Activated CD4-positive, alpha-beta T cell treated with anti-CD3 and anti-CD28 coated beads, Interleukin-10, Interleukin-2, amounts not matched to agents 100 ng/mL and 50 ng/mL, durations not matched to agents 16 hours and 8 hours (primary cell): ENCODE data around the gene ST8SIA3.

Experiments
- DNase-seq: peaks from one replicate; pipeline ENCODE4 v3.0.0-alpha.2; 2020

ST8SIA3 gene

DNA sequence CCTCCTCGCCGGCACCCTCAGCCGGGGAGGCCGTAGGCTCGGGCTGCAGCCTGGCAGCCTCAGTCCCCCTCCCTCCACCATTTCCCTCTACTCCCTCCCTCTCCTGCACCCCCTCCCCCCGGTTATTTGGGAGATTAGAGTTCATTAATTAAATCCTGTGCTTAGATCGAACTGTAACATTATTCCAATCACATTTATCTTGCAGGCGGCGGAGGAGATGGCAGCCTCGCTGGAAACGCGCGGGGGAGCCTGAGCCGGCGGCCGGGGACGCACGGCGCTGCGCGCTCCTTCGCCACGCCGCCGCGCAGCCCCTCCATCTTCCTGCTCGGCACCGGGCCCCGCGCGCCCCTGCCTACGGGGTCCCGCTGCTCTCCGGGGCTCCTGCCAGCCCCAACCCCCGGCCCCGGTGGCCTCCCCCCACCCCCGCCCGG lies at the start of gene ST8SIA3:
TSS of gene ST8SIA3 (plus strand) at position 287 of the 431 bp plus-strand sequence. CDS start 290 bp downstream, outside the sequence.
- DNase-seq = no peak

- DNase-seq = no peak
Observed at GRCh38 chr18:57311472-57311871, 40.9 kb upstream of the ST8SIA3 start.

DNA sequence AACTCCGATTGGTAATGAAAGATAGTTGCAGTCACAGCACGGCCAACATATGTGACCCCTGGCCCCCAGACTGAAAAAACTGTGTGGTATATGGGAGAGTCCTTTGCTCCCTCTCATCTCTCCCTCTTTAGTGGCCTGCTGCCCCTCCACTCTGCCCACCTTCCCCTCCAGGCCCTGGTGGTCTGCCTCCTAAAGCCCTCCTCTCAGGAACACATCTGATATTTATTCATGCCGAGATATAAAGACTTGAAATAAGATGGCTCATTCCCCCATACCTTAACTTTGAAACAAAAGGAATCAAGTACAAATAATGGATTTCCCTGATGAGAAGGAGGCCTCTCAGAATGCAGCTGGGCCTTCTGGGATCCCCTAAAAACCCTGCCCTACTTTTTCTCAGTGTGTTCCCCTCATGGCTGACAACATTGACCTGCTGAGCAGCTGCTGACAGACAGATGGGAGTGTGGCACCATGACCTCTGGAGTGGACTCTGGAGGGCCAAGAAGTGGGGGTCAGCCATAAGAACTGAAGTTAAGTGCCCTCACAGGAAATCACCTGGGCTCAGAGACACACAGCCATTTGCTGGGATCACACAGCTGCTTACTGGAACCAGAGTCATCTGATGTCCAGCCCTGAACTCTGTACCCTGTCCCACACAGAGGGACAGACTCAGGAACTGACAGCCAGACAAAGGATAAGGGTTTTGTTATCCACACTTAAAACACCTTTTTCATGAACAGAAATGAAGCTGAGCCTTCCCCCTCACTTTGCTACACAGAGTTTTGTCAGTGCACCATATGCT lies 39.8 kb upstream of the ST8SIA3 start:
- DNase-seq = no peak

- DNase-seq = no peak
Observed at GRCh38 chr18:57320603-57321002, 31.8 kb upstream of the ST8SIA3 start.

- no peak for DNase-seq
Observed at GRCh38 chr18:57325491-57326166, 26.7 kb upstream of the ST8SIA3 start.

GRCh38 chr18:57326718-57327323 lies 25.5 kb upstream of the ST8SIA3 start:
- DNase-seq = no peak

DNA sequence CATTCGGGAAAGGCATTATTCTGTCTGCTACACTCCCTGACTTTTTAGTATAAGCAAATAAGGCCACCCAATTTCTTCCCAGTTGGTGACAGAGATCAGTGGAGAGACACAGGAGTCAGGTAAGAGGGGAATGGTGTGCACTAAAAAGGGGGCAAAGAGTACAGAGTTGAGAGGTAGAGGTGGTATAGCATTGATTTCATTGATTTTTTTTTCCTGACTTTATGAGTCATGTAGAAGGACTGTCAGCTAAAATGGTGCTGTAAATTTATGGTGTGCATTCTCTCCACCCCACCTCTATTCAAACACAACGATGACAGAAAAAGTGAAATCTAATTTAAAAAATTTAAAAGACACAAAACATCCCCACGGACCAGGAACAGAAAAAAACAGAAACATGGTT lies 23.7 kb upstream of the ST8SIA3 start:
- no peak for DNase-seq

DNA sequence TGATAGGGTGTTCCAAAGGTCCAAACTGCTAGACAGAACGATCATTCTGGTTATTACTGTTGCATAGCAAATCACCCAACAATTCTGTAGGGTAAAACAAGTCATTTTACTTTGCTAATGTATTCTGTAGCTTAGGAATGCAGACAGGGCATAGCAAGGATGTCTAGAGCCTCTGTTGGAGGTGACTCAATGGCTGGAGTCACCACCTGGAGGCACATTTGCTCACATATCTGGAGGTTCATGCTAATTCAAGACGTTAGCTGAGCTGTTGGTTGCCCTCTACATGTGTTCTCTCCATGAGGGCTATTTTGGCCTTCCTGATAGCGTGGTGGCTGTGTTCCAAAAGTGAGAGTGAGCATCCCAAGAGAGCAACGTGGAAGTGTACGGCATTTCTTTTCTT lies 22.5 kb upstream of the ST8SIA3 start:
- DNase-seq = no peak

GRCh38 chr18:57331718-57332117 lies 20.6 kb upstream of the ST8SIA3 start:
- no peak for DNase-seq

- no peak for DNase-seq
Observed at GRCh38 chr18:57333940-57334339, 18.4 kb upstream of the ST8SIA3 start.

DNA sequence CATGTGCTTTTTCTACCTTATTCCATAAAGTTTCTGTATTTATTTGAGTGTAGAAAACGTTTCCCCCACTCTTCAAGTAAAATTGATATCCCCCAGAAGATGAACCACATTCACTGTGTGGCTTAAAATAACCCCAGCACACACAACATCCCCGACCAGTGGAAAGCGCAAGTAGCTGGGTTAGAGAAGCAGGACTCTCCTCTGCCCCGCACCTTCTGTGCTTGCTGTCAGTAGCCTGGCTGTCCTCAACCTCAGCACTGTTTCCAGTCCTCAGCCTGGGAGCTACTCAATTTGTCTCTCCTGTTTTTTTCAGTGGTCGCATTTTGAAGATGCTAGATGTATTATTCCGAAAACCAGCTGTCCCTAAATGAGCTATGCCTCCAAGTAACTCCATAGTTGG lies 18.0 kb upstream of the ST8SIA3 start:
- no peak for DNase-seq

- no peak for DNase-seq
Observed at GRCh38 chr18:57336343-57336742, 16.0 kb upstream of the ST8SIA3 start.

- no peak for DNase-seq
Observed at GRCh38 chr18:57337890-57338289, 14.5 kb upstream of the ST8SIA3 start.

DNA sequence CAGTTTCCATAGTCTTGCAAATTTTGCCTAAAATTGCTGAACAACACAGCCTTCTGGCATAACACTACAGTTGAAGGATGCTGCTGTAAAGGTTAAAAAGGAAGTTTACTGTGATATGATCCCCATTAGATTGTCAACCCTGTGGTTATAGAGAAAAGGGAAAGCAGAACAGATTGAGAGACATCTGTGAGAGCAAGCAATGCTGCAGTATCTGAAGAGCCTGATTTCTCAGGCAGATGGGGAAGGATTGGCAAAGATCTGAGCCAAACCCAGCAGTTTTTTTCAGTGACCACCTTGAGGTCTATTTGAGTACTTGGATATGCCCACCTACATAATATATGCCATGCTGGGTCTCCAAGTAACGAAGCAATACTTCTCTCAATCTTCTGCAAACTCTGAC lies 8.5 kb upstream of the ST8SIA3 start:
- DNase-seq = no peak

GRCh38 chr18:57346876-57347275 lies 5.5 kb upstream of the ST8SIA3 start:
- DNase-seq = no peak

- DNase-seq = no peak
Observed at GRCh38 chr18:57347784-57348183, 4.6 kb upstream of the ST8SIA3 start.

DNA sequence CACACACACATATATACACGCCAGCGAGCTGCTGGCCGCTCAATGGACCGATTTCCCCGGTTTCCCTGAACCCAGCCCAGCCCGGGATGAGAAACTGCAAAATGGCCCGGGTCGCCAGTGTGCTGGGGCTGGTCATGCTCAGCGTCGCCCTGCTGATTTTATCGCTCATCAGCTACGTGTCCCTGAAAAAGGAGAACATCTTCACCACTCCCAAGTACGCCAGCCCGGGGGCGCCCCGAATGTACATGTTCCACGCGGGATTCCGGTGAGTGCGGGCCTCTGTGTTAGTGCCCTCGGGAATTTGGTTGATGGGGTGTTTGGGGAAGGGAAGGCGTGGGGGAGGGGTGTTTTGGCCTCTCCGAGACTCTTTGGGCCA lies 392 bp downstream of the ST8SIA3 start:
- DNase-seq = no peak

DNA sequence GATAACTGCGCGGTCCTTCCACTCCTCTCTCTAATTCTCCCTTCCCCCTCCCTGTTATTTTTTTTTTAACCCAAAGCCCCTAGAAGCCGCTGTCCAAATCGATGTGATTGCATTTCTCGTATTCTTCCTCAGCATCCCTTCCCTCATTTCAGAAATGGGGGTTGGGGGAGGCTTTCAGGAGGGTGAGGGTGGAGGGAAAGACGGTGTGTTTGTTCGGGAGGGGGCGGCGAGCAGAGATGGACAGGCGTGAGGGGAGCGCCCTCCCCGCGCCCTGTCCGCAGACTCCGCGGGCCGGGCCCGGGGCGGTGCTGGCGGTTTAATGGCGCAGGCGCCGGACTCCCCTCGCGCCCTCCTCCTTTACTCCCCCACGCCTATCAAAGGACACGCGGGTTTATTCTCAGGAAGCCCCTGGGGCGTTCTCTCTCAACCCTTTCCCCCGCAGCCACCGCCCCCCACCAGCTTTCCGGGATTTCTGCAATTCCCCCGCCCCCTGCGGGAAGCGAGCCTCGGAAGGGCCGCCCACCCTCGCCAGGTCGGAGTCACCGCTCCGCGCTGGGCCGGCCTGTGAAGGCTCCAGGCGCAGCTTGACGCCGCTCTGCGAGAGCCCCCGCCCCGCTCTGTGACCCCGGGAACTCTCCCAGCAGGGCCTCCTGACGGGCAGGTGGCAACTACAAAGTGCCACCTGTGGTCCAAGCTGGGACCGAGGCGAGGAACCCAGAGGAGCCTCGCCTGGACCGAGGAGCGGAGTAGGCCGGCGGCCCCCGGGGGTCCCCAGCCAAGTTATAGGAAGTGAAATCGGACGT lies 981 bp downstream of the ST8SIA3 start:
- no peak for DNase-seq

- peak; percentile 19 for DNase-seq
Observed at GRCh38 chr18:57353940-57354461, 1.6 kb downstream of the ST8SIA3 start.

- no peak for DNase-seq
Observed at GRCh38 chr18:57359433-57359832, 7.1 kb downstream of the ST8SIA3 start.

DNA sequence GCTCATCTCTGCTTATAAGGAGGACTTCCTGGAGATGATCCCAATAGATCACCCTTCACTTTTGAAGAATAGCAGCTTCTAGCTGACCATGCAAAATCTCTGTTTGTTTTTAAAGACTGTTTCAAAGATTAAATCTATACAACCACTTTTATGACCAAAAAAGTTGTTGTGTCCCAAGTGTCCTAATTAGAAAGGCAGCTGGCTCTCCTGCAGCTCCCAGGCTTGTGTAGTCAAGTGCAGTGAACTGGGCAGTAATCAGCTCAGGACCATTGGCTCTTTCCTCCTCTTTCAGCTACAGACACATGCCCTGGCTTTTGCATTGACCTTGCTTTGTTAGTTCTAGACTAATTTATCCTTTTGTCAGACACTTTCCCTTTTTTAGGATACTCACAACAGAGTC lies 10.4 kb downstream of the ST8SIA3 start:
- DNase-seq = no peak

DNA sequence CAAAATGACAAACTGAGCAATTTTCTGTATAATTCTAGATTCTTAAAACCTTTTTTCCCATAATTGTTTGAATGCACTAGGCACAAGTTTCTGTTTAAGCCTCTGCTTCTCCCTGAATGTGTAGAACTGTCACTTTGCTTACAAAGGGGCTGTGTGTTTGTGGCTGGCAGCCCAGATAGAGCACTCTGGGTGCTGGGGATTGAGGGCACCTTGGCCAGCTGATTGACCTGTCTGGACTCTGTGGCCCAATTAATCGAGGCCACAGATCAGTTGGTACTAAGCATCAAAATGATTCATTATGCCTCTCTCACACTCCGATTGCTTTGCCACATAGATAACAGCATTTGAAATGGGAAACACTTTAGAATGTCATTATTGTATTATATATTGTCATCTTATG lies 12.1 kb downstream of the ST8SIA3 start:
- no peak for DNase-seq

GRCh38 chr18:57366528-57367081 lies 14.2 kb downstream of the ST8SIA3 start:
- DNase-seq = no peak
